ENCODE data around the gene B3GAT2. TPM values are rescaled to one million over a fixed set of nuclear protein-coding genes. Genes with fewer than 3 reads are reported as not detected.

B3GAT2 gene
- total and polyA plus RNA-seq, 2 of the 13 experiments (the other 11 are each of a cell fraction or from before 2014, with no cell fraction given) = 0.01 to 0.02 TPM

GRCh38 chr6:70819646-70820045 is 137.2 kb downstream of the B3GAT2 start:
- peak; percentile 5; the same call in 1 of the 2 replicates for TF ChIP-seq CEBPB (IDR thresholded peaks at IDR 0.05; ENCODE audit: borderline replicate concordance, low read depth, low read length)
- TF ChIP-seq, protein P1, sequence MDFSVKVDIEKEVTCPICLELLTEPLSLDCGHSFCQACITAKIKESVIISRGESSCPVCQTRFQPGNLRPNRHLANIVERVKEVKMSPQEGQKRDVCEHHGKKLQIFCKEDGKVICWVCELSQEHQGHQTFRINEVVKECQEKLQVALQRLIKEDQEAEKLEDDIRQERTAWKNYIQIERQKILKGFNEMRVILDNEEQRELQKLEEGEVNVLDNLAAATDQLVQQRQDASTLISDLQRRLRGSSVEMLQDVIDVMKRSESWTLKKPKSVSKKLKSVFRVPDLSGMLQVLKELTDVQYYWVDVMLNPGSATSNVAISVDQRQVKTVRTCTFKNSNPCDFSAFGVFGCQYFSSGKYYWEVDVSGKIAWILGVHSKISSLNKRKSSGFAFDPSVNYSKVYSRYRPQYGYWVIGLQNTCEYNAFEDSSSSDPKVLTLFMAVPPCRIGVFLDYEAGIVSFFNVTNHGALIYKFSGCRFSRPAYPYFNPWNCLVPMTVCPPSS (IDR thresholded peaks at IDR 0.05) = no peak
- no peak overlapping the region for H3K27ac ChIP-seq (ENCODE audit: extremely low read length, insufficient read depth, low read length)
- no peaks in the 10 kb centered on the region for H3K27me3 ChIP-seq (ENCODE audit: control insufficient read depth in 1 of 2, insufficient read depth in 2 of 2, low read length in 2 of 2)
- FAIRE-seq (no peak), DNase-seq (ENCODE audit: low spot score) (no peak), ATAC-seq (no peak)
- 92% methylated on average over 4 of the region's 4 CpGs for WGBS (ENCODE audit: low lambda C conversion rate)
- no peak overlapping the region for H3K9ac ChIP-seq (ENCODE audit: insufficient read depth, low read depth, low read length)
- no peaks in the 10 kb centered on the region for H3K4me1 ChIP-seq (ENCODE audit: insufficient read depth, low read length)
- in situ Hi-C loops (cut with HindIII; ENCODE audit: extremely low pct_ligation_motif_present, low pct_unique_long_range_greater_than_20kb) (no loop called here), intact Hi-C loops (cut with micrococcal nuclease; ENCODE audit: unreplicated experiment) (no loop called here)
- no peak overlapping the region for H2AFZ ChIP-seq (ENCODE audit: low read length)
- no peak overlapping the region for H3K4me2 ChIP-seq (ENCODE audit: low read depth, low read length)
- no peaks in the 10 kb centered on the region; the same call in 1 of the 2 replicates for H4K20me1 ChIP-seq (ENCODE audit: insufficient read depth, low read length)
- H3K9me3 ChIP-seq (ENCODE audit: low read length) = no peaks in the 10 kb centered on the region
- no TSS peak for BruUV-seq (replicated peaks)
- H3K36me3 ChIP-seq (replicated peaks in 1 of 2; ENCODE audit: control insufficient read depth in 1 of 2, insufficient read depth in 2 of 2, low read length in 2 of 2) = no peaks in the 10 kb centered on the region
- no peaks in the 10 kb centered on the region for H3K79me2 ChIP-seq (ENCODE audit: insufficient read depth, low read length)
- ChIA-PET POLR2A (no interaction called here), CTCF (ENCODE audit: low intra/inter-chr PET ratio, low total read pairs) (no interaction called here)
- no peak overlapping the region for H3K4me3 ChIP-seq (replicated peaks in 1 of 3; ENCODE audit: insufficient read depth in 1 of 3, low read depth in 2 of 3, low read length in 3 of 3)

- H3K79me2 ChIP-seq (ENCODE audit: insufficient read depth, low read length) = no peaks in the 10 kb centered on the region
- H3K4me1 ChIP-seq (ENCODE audit: insufficient read depth, low read length) = no peaks in the 10 kb centered on the region
- BruUV-seq (replicated peaks) = no TSS peak
- ATAC-seq (no peak), DNase-seq (ENCODE audit: low spot score) (no peak), FAIRE-seq (no peak)
- no peak overlapping the region for H3K4me2 ChIP-seq (ENCODE audit: low read depth, low read length)
- in situ Hi-C loops (cut with HindIII; ENCODE audit: extremely low pct_ligation_motif_present, low pct_unique_long_range_greater_than_20kb) (no loop called here), intact Hi-C loops (cut with micrococcal nuclease; ENCODE audit: unreplicated experiment) (no loop called here)
- POLR2A ChIA-PET = no interaction called here
- no peaks in the 10 kb centered on the region for H3K36me3 ChIP-seq (replicated peaks in 1 of 2; ENCODE audit: control insufficient read depth in 1 of 2, insufficient read depth in 2 of 2, low read length in 2 of 2)
- no peaks in the 10 kb centered on the region; the same call in 1 of the 2 replicates for H4K20me1 ChIP-seq (ENCODE audit: insufficient read depth, low read length)
- WGBS (ENCODE audit: low lambda C conversion rate) = over 99% methylated on average over 3 of the region's 3 CpGs
- H2AFZ ChIP-seq (ENCODE audit: low read length) = no peak overlapping the region
- H3K9ac ChIP-seq (ENCODE audit: insufficient read depth, low read depth, low read length) = no peak overlapping the region
- no peak overlapping the region for H3K27ac ChIP-seq (ENCODE audit: extremely low read length, insufficient read depth, low read length)
- CTCF ChIA-PET (ENCODE audit: low intra/inter-chr PET ratio, low total read pairs) = no interaction called here
- H3K9me3 ChIP-seq (ENCODE audit: low read length) = no peaks in the 10 kb centered on the region
- H3K27me3 ChIP-seq (ENCODE audit: control insufficient read depth in 1 of 2, insufficient read depth in 2 of 2, low read length in 2 of 2) = no peaks in the 10 kb centered on the region
- H3K4me3 ChIP-seq (replicated peaks in 1 of 3; ENCODE audit: insufficient read depth in 1 of 3, low read depth in 2 of 3, low read length in 3 of 3) = no peak overlapping the region
- TF ChIP-seq, protein P2, sequence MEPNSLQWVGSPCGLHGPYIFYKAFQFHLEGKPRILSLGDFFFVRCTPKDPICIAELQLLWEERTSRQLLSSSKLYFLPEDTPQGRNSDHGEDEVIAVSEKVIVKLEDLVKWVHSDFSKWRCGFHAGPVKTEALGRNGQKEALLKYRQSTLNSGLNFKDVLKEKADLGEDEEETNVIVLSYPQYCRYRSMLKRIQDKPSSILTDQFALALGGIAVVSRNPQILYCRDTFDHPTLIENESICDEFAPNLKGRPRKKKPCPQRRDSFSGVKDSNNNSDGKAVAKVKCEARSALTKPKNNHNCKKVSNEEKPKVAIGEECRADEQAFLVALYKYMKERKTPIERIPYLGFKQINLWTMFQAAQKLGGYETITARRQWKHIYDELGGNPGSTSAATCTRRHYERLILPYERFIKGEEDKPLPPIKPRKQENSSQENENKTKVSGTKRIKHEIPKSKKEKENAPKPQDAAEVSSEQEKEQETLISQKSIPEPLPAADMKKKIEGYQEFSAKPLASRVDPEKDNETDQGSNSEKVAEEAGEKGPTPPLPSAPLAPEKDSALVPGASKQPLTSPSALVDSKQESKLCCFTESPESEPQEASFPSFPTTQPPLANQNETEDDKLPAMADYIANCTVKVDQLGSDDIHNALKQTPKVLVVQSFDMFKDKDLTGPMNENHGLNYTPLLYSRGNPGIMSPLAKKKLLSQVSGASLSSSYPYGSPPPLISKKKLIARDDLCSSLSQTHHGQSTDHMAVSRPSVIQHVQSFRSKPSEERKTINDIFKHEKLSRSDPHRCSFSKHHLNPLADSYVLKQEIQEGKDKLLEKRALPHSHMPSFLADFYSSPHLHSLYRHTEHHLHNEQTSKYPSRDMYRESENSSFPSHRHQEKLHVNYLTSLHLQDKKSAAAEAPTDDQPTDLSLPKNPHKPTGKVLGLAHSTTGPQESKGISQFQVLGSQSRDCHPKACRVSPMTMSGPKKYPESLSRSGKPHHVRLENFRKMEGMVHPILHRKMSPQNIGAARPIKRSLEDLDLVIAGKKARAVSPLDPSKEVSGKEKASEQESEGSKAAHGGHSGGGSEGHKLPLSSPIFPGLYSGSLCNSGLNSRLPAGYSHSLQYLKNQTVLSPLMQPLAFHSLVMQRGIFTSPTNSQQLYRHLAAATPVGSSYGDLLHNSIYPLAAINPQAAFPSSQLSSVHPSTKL (CRISPR knock-in tag; IDR thresholded peaks at IDR 0.05) = no peak
- TF ChIP-seq ZNF709 (CRISPR knock-in tag; IDR thresholded peaks at IDR 0.05) (no peak), ARID2 (CRISPR knock-in tag; IDR thresholded peaks at IDR 0.05; ENCODE audit: borderline replicate concordance) (no peak), TOPORS (CRISPR knock-in tag; IDR thresholded peaks at IDR 0.05) (no peak), ZZZ3 (CRISPR knock-in tag; IDR thresholded peaks at IDR 0.05; ENCODE audit: borderline replicate concordance) (no peak), CREBL2 (CRISPR knock-in tag; IDR thresholded peaks at IDR 0.05; ENCODE audit: borderline replicate concordance) (no peak), FOXO4 (CRISPR knock-in tag; conservative IDR thresholded peaks at IDR 0.05) (no peak)
Observed at GRCh38 chr6:70813885-70814284, 143.0 kb downstream of the B3GAT2 start.

All from HepG2 (cell line).